Loucy (cell line): Measurements from ENCODE around the gene ACAN.

Source experiments
- H2AFZ ChIP-seq: fragments of 200-600 bp; sonication (generic); 2 replicates; pipeline ENCODE4 v1.6.0; 2016; ENCODE audit warnings: antibody characterized with exemption, mild to moderate bottlenecking, low read length, moderate library complexity
- H3F3A ChIP-seq: fragments of 200-600 bp; 2 replicates; pipeline ENCODE4 v1.6.0; 2016; ENCODE audit warnings: antibody characterized with exemption, low read depth, mild to moderate bottlenecking
- H3K27me3 ChIP-seq: fragments of 200-600 bp; sonication (generic); 2 replicates; pipeline ENCODE4 v1.6.1; 2014; ENCODE audit warnings: low read length, mild to moderate bottlenecking; ENCODE audit not compliant: insufficient read depth, poor library complexity, severe bottlenecking
- H3K36me3 ChIP-seq: fragments of 200-600 bp; sonication (generic); 2 replicates; pipeline ENCODE4 v1.6.1; 2016; ENCODE audit warnings: low read length; ENCODE audit not compliant: insufficient read depth
- H3K4me1 ChIP-seq: fragments of 200-600 bp; sonication (generic); 2 replicates; pipeline ENCODE4 v1.5.1; 2014; ENCODE audit warnings: low read length, mild to moderate bottlenecking; ENCODE audit not compliant: insufficient read depth, poor library complexity, severe bottlenecking
- H3K4me2 ChIP-seq: fragments of 200-600 bp; sonication (generic); 2 replicates; pipeline ENCODE4 v1.6.0; 2014; ENCODE audit warnings: antibody characterized with exemption, low read length, low read depth, mild to moderate bottlenecking; ENCODE audit not compliant: poor library complexity, severe bottlenecking
- H3K4me3 ChIP-seq: fragments of 200-600 bp; sonication (generic); 2 replicates; pipeline ENCODE4 v1.5.1; 2014; ENCODE audit warnings: low read length, mild to moderate bottlenecking, mixed read lengths; ENCODE audit not compliant: poor library complexity, severe bottlenecking
- H3K79me2 ChIP-seq: fragments of 200-600 bp; sonication (generic); 2 replicates; pipeline ENCODE4 v1.6.1; 2014; ENCODE audit warnings: low read length; ENCODE audit not compliant: insufficient read depth
- H3K9ac ChIP-seq: fragments of 200-600 bp; sonication (generic); 2 replicates; pipeline ENCODE4 v1.6.0; 2014; ENCODE audit warnings: mild to moderate bottlenecking, low read depth, low read length, moderate library complexity; ENCODE audit not compliant: poor library complexity, severe bottlenecking
- H3K9me2 ChIP-seq: fragments of 200-600 bp; sonication (generic); replicated peaks from 2 replicates; pipeline ENCODE4 v1.6.1; 2016; ENCODE audit warnings: low read depth, low read length, mixed read lengths
- H3K9me3 ChIP-seq: fragments of 200-600 bp; sonication (generic); 2 replicates; pipeline ENCODE4 v1.6.1; 2014; ENCODE audit warnings: mild to moderate bottlenecking, antibody characterized with exemption, low read length, low read depth; ENCODE audit not compliant: insufficient read depth
- H4K20me1 ChIP-seq: fragments of 200-600 bp; sonication (generic); 2 replicates; pipeline ENCODE4 v1.6.0; 2014; ENCODE audit warnings: antibody characterized with exemption, low read length, mild to moderate bottlenecking; ENCODE audit not compliant: insufficient read depth, poor library complexity, severe bottlenecking
- CTCF ChIP-seq: fragments of 200-600 bp; sonication (generic); conservative IDR thresholded peaks from 2 replicates; pipeline ENCODE4 v1.5.1; 2014; ENCODE audit warnings: mild to moderate bottlenecking, antibody characterized with exemption, low read length
- EZH2phosphoT487 ChIP-seq: fragments of 200-600 bp; IDR thresholded peaks from 2 replicates; pipeline ENCODE4 v1.6.1; 2018; ENCODE audit warnings: antibody characterized with exemption, mild to moderate bottlenecking, moderate library complexity, borderline replicate concordance

The ACAN gene

DNA sequence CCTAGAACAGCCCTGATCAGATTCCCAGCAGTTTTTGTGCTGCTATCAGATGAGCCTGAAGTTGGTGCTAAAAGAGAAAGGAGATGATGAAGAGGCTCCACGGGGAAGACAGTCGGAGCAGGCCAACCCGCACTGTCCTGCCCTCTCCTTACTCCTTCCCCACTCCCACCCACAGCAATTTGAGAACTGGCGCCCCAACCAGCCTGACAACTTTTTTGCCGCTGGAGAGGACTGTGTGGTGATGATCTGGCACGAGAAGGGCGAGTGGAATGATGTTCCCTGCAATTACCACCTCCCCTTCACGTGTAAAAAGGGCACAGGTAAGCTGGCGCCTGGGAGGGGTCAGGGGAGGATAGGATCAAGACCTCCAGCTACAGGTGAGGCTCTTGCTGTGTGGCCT lies 69.5 kb downstream of the ACAN start:
- Histone ChIP-seq H3K9ac (no peak overlapping the region), H4K20me1 (no peaks in the 10 kb centered on the region), H2AFZ (no peak overlapping the region), H3K4me2 (no peak overlapping the region), H3K79me2 (no peaks in the 10 kb centered on the region), H3K4me3 (no peak overlapping the region), H3K9me2 (no peaks in the 10 kb centered on the region), H3K36me3 (no peaks in the 10 kb centered on the region), H3F3A (no peaks in the 10 kb centered on the region), H3K4me1 (no peaks in the 10 kb centered on the region), H3K27me3 (no peaks in the 10 kb centered on the region), H3K9me3 (no peaks in the 10 kb centered on the region)
- TF ChIP-seq CTCF, result no peak
- TF ChIP-seq EZH2phosphoT487, result no peak

DNA sequence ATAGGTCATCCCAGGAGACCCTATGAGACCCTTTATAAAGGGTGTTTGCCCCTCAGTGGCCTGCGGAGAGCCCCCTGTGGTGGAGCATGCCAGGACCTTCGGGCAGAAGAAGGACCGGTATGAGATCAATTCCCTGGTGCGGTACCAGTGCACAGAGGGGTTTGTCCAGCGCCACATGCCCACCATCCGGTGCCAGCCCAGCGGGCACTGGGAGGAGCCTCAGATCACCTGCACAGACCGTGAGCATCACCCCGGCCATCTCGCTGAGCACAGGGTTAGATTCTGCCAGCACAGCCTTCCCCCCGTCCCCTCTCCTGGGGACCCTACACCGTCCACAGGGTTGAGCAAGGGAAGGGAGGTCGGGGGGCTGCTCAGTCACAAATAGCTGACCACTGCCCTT lies 70.5 kb downstream of the ACAN start:
- no peaks in the 10 kb centered on the region for H3K27me3 ChIP-seq
- no peaks in the 10 kb centered on the region for H3K36me3 ChIP-seq
- TF ChIP-seq CTCF (no peak), EZH2phosphoT487 (no peak)
- no peak overlapping the region for H2AFZ ChIP-seq
- no peak overlapping the region for H3K9ac ChIP-seq
- no peak overlapping the region for H3K4me3 ChIP-seq
- H4K20me1 ChIP-seq, result no peaks in the 10 kb centered on the region
- no peaks in the 10 kb centered on the region for H3K9me3 ChIP-seq
- H3K9me2 ChIP-seq, result no peaks in the 10 kb centered on the region
- H3K79me2 ChIP-seq, result no peaks in the 10 kb centered on the region
- H3F3A ChIP-seq, result no peaks in the 10 kb centered on the region
- H3K4me1 ChIP-seq, result no peaks in the 10 kb centered on the region
- no peak overlapping the region for H3K4me2 ChIP-seq

- Histone ChIP-seq H3K36me3 (no peaks in the 10 kb centered on the region), H3K4me2 (no peak overlapping the region), H3K9me2 (no peaks in the 10 kb centered on the region), H3K27me3 (no peaks in the 10 kb centered on the region), H3K79me2 (no peaks in the 10 kb centered on the region), H3F3A (no peaks in the 10 kb centered on the region), H3K4me1 (no peaks in the 10 kb centered on the region), H2AFZ (no peak overlapping the region), H3K4me3 (no peak overlapping the region), H3K9ac (no peak overlapping the region), H3K9me3 (no peaks in the 10 kb centered on the region), H4K20me1 (no peaks in the 10 kb centered on the region)
- no peak for TF ChIP-seq EZH2phosphoT487
- TF ChIP-seq CTCF, result no peak
Measured at GRCh38 chr15:88874275-88874674, 71.0 kb downstream of the ACAN start.
